Subcutaneous adipose tissue (tissue), 4 donors: ENCODE measurements around the gene SAMD4B. TPM values are rescaled to one million over a fixed set of nuclear protein-coding genes. Genes with fewer than 3 reads are reported as not detected.

ENCODE experiments used
- total RNA-seq, 4 donors: library from RNA; depleted of rRNA; stranded (reverse); fragments of >200 nt; gene quantifications; one replicate each; pipeline ENCODE4 v1.1.0, GENCODE V29; 2016
- TF ChIP-seq, protein P1 (sequence below): fragments of 450-650 bp; IDR thresholded peaks from one replicate; pipeline ENCODE4 v1.5.1; 2016; ENCODE audit warnings: low read depth, mild to moderate bottlenecking, control low read depth, antibody characterized with exemption, moderate library complexity

Gene SAMD4B
- total RNA-seq, 4 donors from 2014 or later, result 45.9 to 83.8 (median 49.4) TPM

DNA sequence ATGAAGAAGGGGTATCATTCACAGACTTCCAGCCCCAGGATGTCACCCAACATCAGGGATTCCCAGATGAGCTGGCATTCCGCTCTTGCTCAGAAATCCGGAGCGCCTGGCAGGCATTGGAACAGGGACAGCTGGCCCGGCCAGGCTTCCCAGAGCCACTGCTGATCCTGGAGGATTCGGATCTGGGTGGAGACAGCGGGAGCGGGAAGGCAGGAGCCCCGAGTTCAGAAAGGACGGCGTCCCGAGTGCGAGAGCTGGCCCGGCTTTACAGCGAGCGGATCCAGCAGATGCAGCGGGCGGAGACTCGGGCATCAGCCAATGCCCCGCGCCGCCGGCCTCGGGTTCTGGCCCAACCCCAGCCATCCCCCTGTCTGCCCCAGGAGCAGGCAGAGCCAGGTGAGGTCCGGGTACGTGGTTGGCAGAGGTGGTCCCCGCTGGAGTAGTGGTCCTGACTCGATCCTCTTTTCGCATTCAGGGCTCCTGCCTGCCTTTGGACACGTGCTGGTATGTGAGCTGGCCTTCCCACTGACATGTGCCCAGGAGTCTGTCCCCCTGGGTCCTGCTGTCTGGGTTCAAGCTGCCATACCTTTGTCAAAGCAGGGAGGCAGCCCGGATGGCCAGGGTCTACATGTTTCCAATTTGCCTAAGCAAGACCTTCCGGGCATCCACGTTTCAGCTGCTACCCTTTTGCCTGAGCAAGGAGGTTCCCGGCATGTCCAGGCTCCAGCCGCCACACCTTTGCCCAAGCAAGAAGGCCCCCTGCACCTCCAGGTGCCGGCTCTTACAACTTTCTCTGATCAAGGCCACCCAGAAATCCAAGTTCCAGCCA lies 81.3 kb downstream of the SAMD4B start:
- TF ChIP-seq, protein P1, sequence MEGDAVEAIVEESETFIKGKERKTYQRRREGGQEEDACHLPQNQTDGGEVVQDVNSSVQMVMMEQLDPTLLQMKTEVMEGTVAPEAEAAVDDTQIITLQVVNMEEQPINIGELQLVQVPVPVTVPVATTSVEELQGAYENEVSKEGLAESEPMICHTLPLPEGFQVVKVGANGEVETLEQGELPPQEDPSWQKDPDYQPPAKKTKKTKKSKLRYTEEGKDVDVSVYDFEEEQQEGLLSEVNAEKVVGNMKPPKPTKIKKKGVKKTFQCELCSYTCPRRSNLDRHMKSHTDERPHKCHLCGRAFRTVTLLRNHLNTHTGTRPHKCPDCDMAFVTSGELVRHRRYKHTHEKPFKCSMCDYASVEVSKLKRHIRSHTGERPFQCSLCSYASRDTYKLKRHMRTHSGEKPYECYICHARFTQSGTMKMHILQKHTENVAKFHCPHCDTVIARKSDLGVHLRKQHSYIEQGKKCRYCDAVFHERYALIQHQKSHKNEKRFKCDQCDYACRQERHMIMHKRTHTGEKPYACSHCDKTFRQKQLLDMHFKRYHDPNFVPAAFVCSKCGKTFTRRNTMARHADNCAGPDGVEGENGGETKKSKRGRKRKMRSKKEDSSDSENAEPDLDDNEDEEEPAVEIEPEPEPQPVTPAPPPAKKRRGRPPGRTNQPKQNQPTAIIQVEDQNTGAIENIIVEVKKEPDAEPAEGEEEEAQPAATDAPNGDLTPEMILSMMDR, result no peak

DNA sequence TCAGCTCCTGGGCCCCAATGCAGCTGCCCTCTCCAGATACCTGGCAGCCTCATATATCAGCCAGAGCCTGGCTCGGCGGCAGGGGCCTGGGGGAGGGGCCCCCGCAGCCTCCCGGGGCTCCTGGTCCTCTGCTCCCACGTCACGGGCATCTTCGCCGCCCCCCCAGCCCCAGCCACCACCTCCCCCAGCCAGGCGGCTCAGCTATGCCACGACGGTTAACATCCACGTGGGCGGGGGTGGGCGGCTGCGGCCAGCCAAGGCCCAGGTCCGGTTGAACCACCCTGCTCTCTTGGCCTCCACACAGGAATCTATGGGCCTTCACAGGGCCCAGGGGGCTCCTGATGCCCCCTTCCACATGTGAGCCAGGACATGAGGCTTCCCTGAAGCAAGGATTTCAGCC lies 82.7 kb downstream of the SAMD4B start:
- TF ChIP-seq, protein P1, result no peak

DNA sequence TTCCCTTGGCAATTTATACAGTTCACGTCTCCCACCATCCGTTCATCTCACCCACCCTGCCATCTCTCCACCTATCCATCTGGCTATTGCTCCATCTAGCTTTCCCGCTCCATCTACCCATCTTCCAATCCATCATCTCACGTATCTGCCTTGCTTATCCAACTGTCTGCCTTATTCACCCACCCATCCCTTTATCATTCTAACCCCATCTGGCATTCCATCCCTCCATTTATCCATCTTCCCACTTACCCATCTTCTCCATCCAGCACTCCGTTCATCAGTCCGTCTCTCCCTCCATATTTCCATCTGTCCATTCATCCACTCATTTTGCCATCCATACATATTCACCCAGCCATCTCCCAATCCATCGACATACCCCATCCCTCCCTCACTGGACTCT lies 83.5 kb downstream of the SAMD4B start:
- TF ChIP-seq, protein P1, result no peak

DNA sequence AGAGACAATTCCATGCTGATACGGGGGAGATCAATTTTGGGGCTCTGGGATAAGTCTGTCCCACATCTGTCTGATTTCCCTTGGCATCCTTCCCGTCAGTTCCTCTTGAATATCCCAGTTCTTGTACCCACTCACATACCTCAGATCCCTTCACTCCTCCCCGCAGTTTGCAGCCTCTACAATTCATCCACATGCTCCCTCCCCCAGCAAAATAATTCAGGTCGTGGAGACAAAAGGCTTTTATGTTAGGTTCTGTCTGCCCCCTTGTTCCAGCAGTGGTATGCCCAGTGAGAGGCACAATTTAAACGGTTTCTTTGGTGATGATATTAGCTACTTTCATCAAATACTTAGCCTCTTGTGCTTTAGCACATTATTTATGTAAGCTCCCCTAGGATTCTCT lies 83.9 kb downstream of the SAMD4B start:
- TF ChIP-seq, protein P1, result no peak

DNA sequence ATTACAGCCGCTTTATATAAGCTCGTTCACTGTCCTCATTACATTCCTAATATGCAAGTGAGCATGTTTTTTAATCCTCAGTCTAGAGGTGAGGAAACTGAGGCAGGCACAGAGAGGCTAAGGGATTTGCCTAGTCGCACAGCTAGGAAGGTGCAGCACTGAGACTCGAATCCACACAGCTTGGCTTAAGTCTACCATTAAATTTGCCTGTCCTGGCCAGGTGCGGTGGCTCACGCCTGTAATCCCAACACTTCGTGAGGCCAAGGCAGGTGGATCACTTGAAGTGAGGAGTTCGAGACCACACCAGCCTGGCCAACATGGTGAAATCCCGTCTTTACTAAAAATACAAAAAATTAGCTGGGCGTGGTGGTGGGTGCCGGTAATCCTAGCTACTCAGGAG lies 85.5 kb downstream of the SAMD4B start:
- TF ChIP-seq, protein P1, result no peak

DNA sequence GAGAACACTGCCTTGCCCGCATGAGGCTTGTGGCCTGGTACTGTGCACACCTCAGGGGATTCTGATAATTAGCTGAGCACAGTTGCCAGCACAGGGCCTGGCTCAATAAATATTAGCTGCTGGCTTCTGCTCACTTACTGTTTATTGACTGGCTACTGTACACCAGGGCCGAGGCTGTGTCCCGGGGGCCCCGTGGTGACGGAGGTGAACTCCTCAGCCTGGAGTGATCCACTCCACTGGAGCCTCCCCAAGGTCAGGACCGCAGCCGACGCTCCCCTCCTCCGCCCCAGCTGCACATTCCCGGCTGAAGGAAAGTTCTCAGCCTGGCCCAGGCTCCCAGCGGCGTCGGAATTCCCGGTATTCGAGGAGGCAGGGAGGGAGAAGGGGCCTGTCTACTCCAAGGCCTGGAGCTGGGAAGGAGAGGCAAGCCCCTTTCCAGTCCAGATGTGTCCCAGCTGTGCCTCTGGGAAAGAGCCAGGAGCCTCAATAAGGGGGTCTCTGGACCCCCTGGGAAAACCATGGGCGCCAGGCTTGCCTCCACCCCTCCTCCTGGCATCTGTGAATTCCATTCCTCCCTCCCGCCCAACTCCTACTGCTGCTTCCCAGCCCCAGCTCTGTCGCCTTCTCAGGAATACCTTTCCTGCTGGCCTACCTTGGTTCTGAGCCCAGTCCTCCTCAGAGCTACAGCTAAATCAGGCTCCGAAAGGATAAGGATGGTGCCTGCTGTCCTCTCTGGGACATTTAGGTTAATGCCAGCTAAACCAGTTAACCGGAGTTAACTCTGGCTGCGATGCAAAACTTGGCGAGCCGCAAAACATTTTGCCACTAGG lies 86.3 kb downstream of the SAMD4B start:
- TF ChIP-seq, protein P1, result no peak
